Right lobe of liver (tissue), 4 donors: ENCODE results near the gene FGD5.

Experiments used
- CTCF ChIP-seq, 4 donors: fragments of 200-600 bp in 3 of 4; fragments of 450-650 bp in 1 of 4; IDR thresholded peaks; one replicate each; pipeline versions ENCODE4 v1.5.1 to v1.8.0; 2016 to 2022; ENCODE audit warnings: antibody characterized with exemption in 4 of 4, mild to moderate bottlenecking in 2 of 4
- POLR2A ChIP-seq: fragments of 450-650 bp; IDR thresholded peaks from one replicate; pipeline ENCODE4 v1.6.1; 2017; ENCODE audit warnings: antibody characterized with exemption, mild to moderate bottlenecking
- donor health status: DM: no; HTN: no; CAD: no.
- donor health status: DM: no; HTN: no; CAD: no.
- donor health status: DM: no; HTN: yes; CAD: no.

GRCh38 chr3:14959359-14959943 lies 140.7 kb downstream of the FGD5 start:
- TF ChIP-seq CTCF (IDR thresholded peaks at IDR 0.05) = no peak
- TF ChIP-seq POLR2A = no peak
